ENCODE data around the gene SLMAP. TPM values are rescaled to one million over a fixed set of nuclear protein-coding genes. Genes with fewer than 3 reads are reported as not detected.

Gene SLMAP
- total RNA-seq, 1 donor from 2014 or later: 50.3 TPM

DNA sequence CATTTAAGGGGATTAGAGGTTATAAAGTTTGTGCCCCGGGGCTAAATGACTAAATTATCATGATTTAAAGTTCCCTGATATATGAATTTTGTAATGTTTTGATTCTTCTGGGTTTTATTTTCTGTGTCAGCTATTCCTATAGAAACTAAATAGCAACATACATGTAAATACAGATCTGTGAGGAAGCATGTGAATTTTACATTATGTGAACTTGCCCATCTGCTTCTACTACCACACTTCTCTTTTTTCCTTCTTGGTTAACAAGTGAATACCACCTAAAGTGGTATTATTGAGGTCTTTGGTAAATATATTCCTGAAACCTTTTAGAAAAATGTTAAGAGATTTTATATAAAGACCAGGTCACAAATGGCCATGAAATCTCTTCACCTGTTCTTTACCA lies 29.3 kb downstream of the SLMAP start:
- no peak for FAIRE-seq
- TF ChIP-seq, protein P1, sequence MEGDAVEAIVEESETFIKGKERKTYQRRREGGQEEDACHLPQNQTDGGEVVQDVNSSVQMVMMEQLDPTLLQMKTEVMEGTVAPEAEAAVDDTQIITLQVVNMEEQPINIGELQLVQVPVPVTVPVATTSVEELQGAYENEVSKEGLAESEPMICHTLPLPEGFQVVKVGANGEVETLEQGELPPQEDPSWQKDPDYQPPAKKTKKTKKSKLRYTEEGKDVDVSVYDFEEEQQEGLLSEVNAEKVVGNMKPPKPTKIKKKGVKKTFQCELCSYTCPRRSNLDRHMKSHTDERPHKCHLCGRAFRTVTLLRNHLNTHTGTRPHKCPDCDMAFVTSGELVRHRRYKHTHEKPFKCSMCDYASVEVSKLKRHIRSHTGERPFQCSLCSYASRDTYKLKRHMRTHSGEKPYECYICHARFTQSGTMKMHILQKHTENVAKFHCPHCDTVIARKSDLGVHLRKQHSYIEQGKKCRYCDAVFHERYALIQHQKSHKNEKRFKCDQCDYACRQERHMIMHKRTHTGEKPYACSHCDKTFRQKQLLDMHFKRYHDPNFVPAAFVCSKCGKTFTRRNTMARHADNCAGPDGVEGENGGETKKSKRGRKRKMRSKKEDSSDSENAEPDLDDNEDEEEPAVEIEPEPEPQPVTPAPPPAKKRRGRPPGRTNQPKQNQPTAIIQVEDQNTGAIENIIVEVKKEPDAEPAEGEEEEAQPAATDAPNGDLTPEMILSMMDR (IDR thresholded peaks at IDR 0.05; ENCODE audit: insufficient read depth, low read length, severe bottlenecking): no peak

DNA sequence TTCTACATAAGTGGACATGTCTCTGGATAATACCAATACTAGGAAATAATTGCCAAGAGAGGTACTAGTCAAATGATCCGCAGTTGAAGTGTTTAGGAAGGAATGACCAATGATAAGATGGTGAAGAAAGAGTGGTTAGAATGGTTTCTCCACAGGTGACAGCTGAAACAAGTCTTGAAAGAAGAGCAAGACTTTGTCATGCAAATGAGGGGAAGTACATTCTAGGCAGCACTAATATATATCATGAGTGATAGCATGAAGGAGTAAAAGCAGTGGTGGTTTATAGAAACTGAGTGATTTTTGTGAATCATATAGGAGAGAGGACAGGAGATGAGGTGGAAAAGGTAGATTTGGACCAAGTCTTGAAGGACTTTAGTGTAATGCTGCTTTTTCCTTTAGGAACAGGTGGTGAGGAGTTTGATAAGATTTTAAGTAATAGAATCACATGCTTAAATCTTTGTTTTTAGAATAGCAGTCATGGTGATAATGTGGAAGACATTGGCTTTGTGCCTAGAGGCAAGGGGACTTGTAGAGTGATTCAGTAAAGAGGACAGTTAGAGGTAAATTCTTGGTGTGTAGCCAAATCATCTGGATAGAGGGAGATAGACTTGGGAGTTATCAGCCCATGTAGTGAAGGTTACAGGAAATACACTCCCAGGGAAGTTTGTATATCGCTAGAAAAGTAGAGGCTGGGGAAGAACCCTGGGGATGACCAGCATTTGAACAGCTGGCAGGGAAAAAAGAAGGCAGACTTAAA lies 31.9 kb downstream of the SLMAP start:
- DNase-seq (ENCODE audit: low read depth) (no peak), FAIRE-seq (no peak)
- no peaks in the 10 kb centered on the region for H3K36me3 ChIP-seq (ENCODE audit: control insufficient read depth, insufficient read depth, low read length)
- H3K27me3 ChIP-seq (ENCODE audit: control insufficient read depth, insufficient read depth, low read length): no peaks in the 10 kb centered on the region
- H3K4me3 ChIP-seq (ENCODE audit: low read depth, low read length): no peak overlapping the region
- TF ChIP-seq, protein P1 (IDR thresholded peaks at IDR 0.05; ENCODE audit: insufficient read depth, low read length, severe bottlenecking): no peak

More for the DNA sequence above, 29.3 kb downstream of the SLMAP start:
- no peaks in the 10 kb centered on the region for H3K36me3 ChIP-seq (ENCODE audit: control insufficient read depth, insufficient read depth, low read length)
- DNase-seq (ENCODE audit: low read depth): no peak
- H3K4me3 ChIP-seq (ENCODE audit: low read depth, low read length): no peak overlapping the region
- no peaks in the 10 kb centered on the region for H3K27me3 ChIP-seq (ENCODE audit: control insufficient read depth, insufficient read depth, low read length)

DNA sequence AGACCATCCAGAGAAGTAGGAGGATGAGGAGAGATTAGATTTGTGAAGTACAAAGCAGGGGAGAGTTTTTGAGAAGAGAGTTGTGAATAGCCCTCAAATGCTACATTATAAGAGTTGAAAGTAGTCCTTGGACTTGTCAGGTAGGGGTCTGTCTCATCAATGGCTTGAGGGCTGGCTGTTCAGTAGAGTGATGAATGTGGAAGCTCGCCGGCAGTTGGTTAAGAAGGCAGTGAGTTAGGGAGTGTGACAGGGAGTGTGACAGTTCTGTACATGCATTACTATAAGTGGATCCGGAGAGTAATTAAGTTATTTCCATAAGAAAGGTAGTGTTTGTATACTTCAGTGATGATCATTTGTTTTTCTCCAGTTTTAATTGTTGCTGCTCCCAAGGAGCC lies 32.5 kb downstream of the SLMAP start:
- DNase-seq (ENCODE audit: low read depth) (no peak), FAIRE-seq (no peak)
- H3K4me3 ChIP-seq (ENCODE audit: low read depth, low read length): no peak overlapping the region
- H3K27me3 ChIP-seq (ENCODE audit: control insufficient read depth, insufficient read depth, low read length): no peaks in the 10 kb centered on the region
- no peaks in the 10 kb centered on the region for H3K36me3 ChIP-seq (ENCODE audit: control insufficient read depth, insufficient read depth, low read length)
- TF ChIP-seq, protein P1 (IDR thresholded peaks at IDR 0.05; ENCODE audit: insufficient read depth, low read length, severe bottlenecking): no peak

DNA sequence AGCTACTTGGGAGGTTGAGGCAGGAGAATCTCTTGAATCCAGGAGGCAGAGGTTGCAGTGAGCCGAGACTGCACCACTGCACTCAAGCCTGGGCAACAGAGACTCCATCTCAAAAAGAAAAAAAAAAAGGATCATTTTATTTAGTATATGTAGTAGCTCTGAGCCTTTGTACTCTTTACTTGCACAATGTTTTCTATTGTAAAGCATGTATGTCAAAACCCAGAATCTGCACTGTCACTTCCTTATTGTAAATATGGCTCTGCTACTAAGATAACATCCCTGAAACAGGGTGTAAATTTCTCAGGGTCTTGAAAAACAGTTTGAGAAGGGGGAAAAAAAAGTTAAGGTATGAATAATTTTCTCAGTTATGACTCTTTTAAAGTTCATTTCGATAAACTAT lies 35.1 kb downstream of the SLMAP start:
- H3K36me3 ChIP-seq (ENCODE audit: control insufficient read depth, insufficient read depth, low read length): no peaks in the 10 kb centered on the region
- FAIRE-seq (no peak), DNase-seq (ENCODE audit: low read depth) (no peak)
- TF ChIP-seq, protein P1 (IDR thresholded peaks at IDR 0.05; ENCODE audit: insufficient read depth, low read length, severe bottlenecking): no peak
- no peak overlapping the region for H3K4me3 ChIP-seq (ENCODE audit: low read depth, low read length)
- H3K27me3 ChIP-seq (ENCODE audit: control insufficient read depth, insufficient read depth, low read length): no peaks in the 10 kb centered on the region

DNA sequence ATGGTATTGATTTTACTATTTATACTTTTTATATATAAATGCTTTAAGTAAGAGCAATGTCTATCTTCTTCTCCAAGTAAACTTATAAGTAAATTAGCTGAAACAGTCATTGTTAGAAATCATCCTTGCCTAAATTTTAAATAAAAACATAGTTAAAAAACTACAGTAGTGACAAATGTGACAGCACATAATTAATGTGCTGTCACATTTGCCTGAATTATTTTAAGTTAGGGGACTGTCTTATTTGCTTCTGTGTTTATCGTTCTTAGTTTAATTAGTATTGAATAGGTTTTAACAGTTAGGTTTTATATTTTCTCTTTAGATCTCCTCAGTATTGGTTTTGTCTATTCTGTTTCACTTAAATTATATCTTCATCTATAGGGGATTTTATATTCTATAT lies 36.1 kb downstream of the SLMAP start:
- FAIRE-seq (no peak), DNase-seq (ENCODE audit: low read depth) (no peak)
- TF ChIP-seq, protein P1 (IDR thresholded peaks at IDR 0.05; ENCODE audit: insufficient read depth, low read length, severe bottlenecking): no peak
- Histone ChIP-seq H3K27me3 (ENCODE audit: control insufficient read depth, insufficient read depth, low read length) (no peaks in the 10 kb centered on the region), H3K36me3 (ENCODE audit: control insufficient read depth, insufficient read depth, low read length) (no peaks in the 10 kb centered on the region), H3K4me3 (ENCODE audit: low read depth, low read length) (no peak overlapping the region)

DNA sequence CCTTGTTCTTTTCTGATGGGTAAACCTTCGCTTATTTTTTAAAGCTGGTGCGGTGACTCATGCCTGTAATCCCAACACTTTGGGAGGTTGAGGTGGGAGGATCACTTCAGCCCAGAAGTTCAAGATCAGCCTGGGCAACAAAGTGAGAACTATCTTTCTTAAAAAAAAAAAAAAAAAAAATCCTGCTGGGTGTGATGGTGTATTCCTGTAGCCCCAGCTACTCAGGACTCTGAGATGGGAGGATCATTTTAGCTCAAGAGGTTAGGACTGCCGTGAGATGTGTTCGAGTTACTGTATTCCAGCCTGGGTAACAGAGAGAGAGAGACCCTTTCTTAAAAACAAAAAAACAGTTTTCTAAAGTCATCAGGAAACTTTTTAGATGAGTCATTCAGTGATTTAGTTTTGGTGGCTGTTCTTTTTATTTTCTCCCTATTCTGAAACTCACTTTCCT lies 37.7 kb downstream of the SLMAP start:
- no peak for DNase-seq (ENCODE audit: low read depth)
- no peak for FAIRE-seq
- Histone ChIP-seq H3K27me3 (ENCODE audit: control insufficient read depth, insufficient read depth, low read length) (no peaks in the 10 kb centered on the region), H3K36me3 (ENCODE audit: control insufficient read depth, insufficient read depth, low read length) (no peaks in the 10 kb centered on the region), H3K4me3 (ENCODE audit: low read depth, low read length) (no peak overlapping the region)
- TF ChIP-seq, protein P1 (IDR thresholded peaks at IDR 0.05; ENCODE audit: insufficient read depth, low read length, severe bottlenecking): no peak
